Measurements from ENCODE around the gene MAP7D1. TPM values are rescaled to one million over a fixed set of nuclear protein-coding genes. Genes with fewer than 3 reads are reported as not detected.

Gene MAP7D1
- total RNA-seq, 1 experiment from 2014 or later, result 49.9 TPM

GRCh38 chr1:36106269-36106668 lies 49.7 kb upstream of the MAP7D1 start:
- H2BK15ac ChIP-seq (ENCODE audit: low read depth, low read length), result no peak overlapping the region
- no peak overlapping the region for H3K56ac ChIP-seq (ENCODE audit: insufficient read length, low read depth, low read length)
- H3K79me1 ChIP-seq (ENCODE audit: insufficient read depth, low read depth, low read length, poor library complexity, severe bottlenecking), result no peaks in the 10 kb centered on the region
- H2AK5ac ChIP-seq (ENCODE audit: insufficient read length, low read length), result no peak overlapping the region
- no peaks in the 10 kb centered on the region for H3K4me1 ChIP-seq (ENCODE audit: insufficient read depth, low read length)
- H3T11ph ChIP-seq (ENCODE audit: low read length), result no peak overlapping the region
- H3K4me2 ChIP-seq (ENCODE audit: insufficient read depth, insufficient read length, low read length), result no peak overlapping the region
- no peak overlapping the region for H2BK20ac ChIP-seq (ENCODE audit: low read depth, low read length, poor library complexity, severe bottlenecking)
- H3K79me2 ChIP-seq (ENCODE audit: insufficient read depth, low read length), result no peaks in the 10 kb centered on the region
- H2BK120ac ChIP-seq (ENCODE audit: low read depth, low read length, poor library complexity, severe bottlenecking), result no peak overlapping the region
- no peaks in the 10 kb centered on the region; the same call in 1 of the 2 replicates for H3K27me3 Mint-ChIP-seq (ENCODE audit: low read depth)
- H3K18ac ChIP-seq (ENCODE audit: insufficient read length, low read depth, low read length), result no peak overlapping the region
- TF ChIP-seq CTCF (conservative IDR thresholded peaks at IDR 0.05), result no peak
- H3K4me3 Mint-ChIP-seq, result no peak overlapping the region
- no peak overlapping the region for H3K27ac ChIP-seq (ENCODE audit: insufficient read length, low read depth, low read length)
- no peak overlapping the region for H4K5ac ChIP-seq (ENCODE audit: insufficient read length, low read depth, low read length)
- no peaks in the 10 kb centered on the region for H3K9me3 ChIP-seq (ENCODE audit: control insufficient read depth, low read depth, low read length)
- no peak overlapping the region for H2BK5ac ChIP-seq (ENCODE audit: insufficient read length, low read length)
- no peak for DNase-seq
- H4K91ac ChIP-seq (ENCODE audit: insufficient read length, low read depth, low read length), result no peak overlapping the region
- no peaks in the 10 kb centered on the region for H3K9me3 Mint-ChIP-seq
- H3K27me3 ChIP-seq (ENCODE audit: insufficient read depth, low read length), result no peaks in the 10 kb centered on the region
- WGBS (ENCODE audit: extremely low coverage, insufficient read length, low lambda C conversion rate), result no CpG with 5 or more reads among the region's 5 CpGs
- no peak overlapping the region for H3K14ac ChIP-seq (ENCODE audit: insufficient read depth, low read length)
- H3K9ac ChIP-seq (ENCODE audit: extremely low read depth, insufficient read length, low read length), result no peak overlapping the region
- H4K8ac ChIP-seq (replicated peaks; ENCODE audit: insufficient read length, low read depth, low read length), result no peak overlapping the region
- H4K20me1 ChIP-seq (ENCODE audit: control insufficient read depth, insufficient read depth, insufficient read length), result no peaks in the 10 kb centered on the region
- H3K4me1 Mint-ChIP-seq, result peaks cover 0 to 2% of the 10 kb centered on the region in 2 experiments; a peak in 2 of 4 replicates
- H3K4ac ChIP-seq (ENCODE audit: low read depth, low read length), result no peak overlapping the region
- H3K23ac ChIP-seq (ENCODE audit: insufficient read length, low read depth, low read length), result no peak overlapping the region
- H3K27ac Mint-ChIP-seq, result no peak overlapping the region
- no peak overlapping the region for H2AFZ ChIP-seq (ENCODE audit: low read length)
- no peaks in the 10 kb centered on the region for H3K23me2 ChIP-seq (ENCODE audit: insufficient read length, low read depth, low read length, poor library complexity, severe bottlenecking)
- no peaks in the 10 kb centered on the region; a peak in 1 of 7 replicates for H3K36me3 Mint-ChIP-seq (ENCODE audit: insufficient read depth in 1 of 3, low read depth in 3 of 3)
- no peak overlapping the region for H2BK12ac ChIP-seq (ENCODE audit: insufficient read length, low read depth, low read length)
